NCI-H187 treated with DMSO at 0.1 percent for 48 hours (cell line): ENCODE measurements around the gene EPHB4.
"Not testable (repeated sequence)": the region's sequence is repeated elsewhere in the genome, so short reads cannot be mapped to it uniquely, and the experiment has no call there.

Source experiments
- DNase-seq: peaks from one replicate; lab custom pipeline; 2025; lab: John Stamatoyannopoulos, UW

Gene EPHB4

DNA sequence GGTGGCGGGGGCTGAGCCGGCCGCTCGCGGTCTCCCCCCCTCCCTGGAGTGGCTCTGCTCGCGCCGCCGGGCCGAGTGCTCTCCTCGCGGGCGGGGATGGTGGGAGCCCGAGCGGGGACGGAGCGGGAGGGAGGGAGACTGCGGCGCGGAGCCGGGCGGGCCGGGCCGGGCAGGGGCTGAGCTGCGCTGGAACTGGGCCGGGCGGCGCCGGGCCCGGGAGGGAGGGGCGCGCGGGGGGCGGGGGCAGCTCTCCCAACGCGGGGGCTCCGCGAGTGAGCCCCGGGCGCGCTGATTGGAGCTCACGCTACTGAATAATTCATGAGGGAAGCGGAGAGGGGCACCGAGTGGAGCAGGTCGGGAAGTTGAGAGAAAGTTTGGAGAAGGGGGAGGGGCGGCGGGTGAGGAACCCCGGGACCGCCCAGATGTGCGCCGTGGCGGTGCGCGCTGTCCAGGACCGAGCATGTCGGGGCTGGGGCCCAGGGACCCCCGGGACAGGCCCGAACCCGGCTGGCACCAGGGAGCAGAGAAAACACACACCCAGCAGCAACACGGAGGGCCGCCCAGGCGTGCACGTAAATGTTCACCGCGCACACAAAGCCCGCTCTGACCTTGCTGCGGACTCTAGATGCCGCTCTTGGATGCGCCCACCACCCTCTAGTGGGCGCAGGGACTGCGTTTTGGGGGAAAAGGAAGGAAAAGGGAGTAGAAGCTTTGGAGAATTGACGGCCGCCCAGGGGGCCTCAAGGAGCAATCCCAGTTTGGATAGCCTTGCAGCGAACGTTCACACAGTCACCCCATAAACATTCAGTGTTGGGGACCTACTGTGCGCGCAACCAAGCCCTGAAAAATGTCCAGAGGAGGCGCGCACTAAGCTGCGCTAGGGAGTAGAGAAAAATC, at the start of gene EPHB4:
Gene EPHB4, minus strand, starts transcription at position 194 of the 897 bp plus-strand sequence. CDS start 493 bp downstream, outside the sequence.
- no peak for DNase-seq

- no peak for DNase-seq
Observed at GRCh38 chr7:100875356-100875751, 48.0 kb upstream of the EPHB4 start.

GRCh38 chr7:100874577-100875355, 47.4 kb upstream of the EPHB4 start, which contains the start of gene SRRT:
Gene SRRT, plus strand, starts transcription at chr7:100875103. Its CDS starts 488 bp downstream, at chr7:100875591.
- peak; percentile 94 for DNase-seq

- DNase-seq = no peak
Observed at GRCh38 chr7:100874300-100874576, 46.9 kb upstream of the EPHB4 start.

GRCh38 chr7:100873599-100874299, 46.4 kb upstream of the EPHB4 start:
- DNase-seq = no peak

GRCh38 chr7:100867776-100868485, 40.6 kb upstream of the EPHB4 start:
- no peak for DNase-seq

GRCh38 chr7:100867040-100867775, 39.9 kb upstream of the EPHB4 start, which contains the start of gene TRIP6:
Gene TRIP6, plus strand, starts transcription at chr7:100867387. Its CDS starts 111 bp downstream, at chr7:100867498.
- DNase-seq = no peak

DNA sequence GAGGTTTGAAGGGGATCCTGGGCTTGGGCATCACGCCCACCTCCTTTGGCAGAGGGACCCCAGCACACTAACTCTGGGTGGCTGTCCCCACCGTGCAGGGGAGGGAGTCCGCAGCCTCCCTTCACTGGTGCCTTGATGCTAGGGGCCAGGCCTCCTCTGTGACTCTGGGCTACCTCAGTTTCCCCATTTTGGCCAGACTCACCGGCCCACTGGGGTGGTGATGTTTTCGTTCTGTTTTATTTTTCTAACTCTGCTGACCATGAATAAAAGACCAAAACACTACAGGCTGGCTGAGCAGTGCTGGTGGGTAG, 39.4 kb upstream of the EPHB4 start:
- DNase-seq = no peak

DNA sequence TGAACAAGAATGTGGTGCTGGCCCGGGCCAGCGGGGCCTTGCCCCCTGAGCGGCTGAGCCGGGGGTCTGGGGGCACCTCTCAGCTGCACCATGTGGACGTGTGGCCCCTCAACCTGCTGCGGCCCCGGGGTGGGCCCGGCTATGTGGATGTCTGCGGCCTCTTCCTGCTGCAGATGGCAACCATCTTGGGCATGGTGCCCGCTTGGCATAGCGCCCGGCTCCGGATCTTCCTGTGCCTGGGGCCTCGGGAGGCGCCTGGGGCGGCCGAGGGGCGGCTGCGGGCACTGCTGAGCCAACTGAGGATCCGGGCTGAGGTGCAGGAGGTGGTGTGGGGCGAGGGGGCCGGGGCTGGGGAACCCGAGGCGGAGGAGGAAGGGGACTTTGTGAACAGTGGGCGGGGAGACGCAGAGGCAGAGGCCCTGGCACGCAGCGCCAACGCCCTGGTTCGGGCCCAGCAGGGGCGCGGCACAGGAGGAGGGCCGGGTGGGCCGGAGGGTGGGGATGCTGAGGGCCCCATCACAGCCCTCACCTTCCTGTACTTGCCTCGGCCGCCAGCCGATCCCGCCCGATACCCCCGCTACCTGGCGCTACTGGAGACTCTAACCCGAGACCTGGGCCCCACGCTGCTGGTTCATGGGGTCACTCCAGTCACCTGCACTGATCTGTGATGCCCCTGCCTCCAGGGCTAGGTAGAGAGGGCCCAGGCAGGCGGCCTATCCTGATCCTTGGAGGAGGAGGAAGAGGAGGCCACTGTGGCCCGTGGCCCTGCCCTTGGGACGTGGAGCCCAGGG, 38.8 kb upstream of the EPHB4 start:
- no peak for DNase-seq

- DNase-seq = no peak
Observed at GRCh38 chr7:100865372-100865911, 38.1 kb upstream of the EPHB4 start.

DNA sequence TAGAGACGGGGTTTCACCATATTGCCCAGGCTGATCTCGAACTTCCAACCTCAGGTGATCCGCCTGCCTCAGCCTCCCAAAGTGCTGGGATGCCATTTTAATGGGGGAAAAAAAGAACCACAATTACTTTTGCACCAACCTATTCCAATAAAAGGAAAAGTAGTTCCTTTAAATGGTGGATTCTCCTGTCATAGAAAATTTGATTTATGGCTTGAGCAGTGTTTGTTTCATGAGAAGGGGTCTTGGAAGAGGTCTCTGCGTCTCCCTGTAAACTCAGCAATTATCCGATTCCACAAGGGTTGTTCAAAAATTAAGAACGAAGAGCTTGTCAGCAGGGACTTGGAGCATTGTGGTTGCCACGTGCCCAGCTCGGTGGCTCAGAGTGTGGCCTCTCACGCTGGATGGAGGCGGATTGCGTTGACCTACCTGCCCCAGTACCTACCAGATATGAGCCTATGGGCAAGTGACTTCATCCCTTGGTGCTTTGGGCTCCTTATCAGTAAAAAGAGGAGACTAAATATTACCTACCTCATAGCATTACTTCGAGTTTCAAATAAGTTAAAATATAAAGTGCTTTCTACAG, 37.0 kb upstream of the EPHB4 start:
- DNase-seq = no peak

GRCh38 chr7:100863406-100863950, 36.2 kb upstream of the EPHB4 start:
- no peak for DNase-seq

GRCh38 chr7:100861616-100861985, 34.3 kb upstream of the EPHB4 start:
- no peak for DNase-seq

GRCh38 chr7:100860702-100861615, 33.6 kb upstream of the EPHB4 start:
- DNase-seq = no peak

DNA sequence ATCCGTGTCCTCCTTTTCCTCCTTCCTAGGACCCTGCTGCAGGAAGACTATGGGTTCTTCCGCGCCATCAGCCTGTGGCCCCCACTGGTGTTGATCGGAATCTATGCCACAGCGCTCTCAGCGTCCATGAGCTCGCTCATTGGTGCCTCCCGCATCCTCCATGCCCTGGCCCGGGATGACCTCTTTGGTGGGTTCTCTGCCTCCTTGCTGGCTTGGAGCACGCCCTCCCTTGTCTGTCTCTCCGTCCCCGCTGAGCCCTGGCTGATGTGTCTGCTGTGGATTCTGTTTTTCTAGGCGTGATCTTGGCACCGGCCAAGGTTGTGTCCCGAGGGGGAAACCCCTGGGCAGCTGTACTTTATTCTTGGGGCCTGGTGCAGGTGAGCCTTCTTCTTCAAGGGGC, 32.5 kb upstream of the EPHB4 start:
- DNase-seq = no peak

DNA sequence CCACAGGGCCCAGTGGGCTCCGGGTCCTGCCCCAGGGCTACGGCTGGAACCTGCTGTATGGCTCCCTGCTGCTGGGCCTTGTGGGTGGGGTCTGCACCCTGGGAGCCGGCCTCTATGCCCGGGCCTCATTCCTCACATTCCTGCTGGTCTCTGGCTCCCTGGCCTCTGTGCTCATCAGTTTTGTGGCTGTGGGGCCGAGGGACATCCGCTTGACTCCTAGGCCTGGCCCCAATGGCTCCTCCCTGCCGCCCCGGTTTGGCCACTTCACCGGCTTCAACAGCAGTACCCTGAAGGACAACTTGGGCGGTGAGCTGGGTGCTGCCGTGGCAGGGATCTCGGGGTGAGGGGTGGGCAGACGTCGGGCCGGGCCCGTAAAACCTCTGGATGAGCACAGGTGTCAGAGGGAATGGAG, 29.6 kb upstream of the EPHB4 start:
- DNase-seq = no peak

DNA sequence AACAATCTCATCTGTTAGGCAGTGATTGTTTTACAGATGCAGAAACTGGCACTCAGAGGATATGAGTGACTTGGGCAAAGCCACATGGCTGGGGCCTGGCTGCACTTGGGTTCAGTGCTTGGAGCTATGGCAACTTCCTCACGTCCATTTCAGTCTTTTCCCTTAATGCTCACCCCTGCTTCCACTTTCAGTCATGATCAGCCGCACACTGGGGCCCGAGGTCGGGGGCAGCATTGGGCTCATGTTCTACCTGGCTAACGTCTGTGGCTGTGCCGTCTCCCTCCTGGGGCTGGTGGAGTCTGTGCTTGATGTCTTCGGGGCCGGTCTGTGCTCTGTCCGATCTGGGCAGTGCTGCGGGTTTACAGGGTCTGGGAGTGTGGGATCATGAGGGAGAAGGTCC, 28.2 kb upstream of the EPHB4 start:
- DNase-seq = no peak

DNA sequence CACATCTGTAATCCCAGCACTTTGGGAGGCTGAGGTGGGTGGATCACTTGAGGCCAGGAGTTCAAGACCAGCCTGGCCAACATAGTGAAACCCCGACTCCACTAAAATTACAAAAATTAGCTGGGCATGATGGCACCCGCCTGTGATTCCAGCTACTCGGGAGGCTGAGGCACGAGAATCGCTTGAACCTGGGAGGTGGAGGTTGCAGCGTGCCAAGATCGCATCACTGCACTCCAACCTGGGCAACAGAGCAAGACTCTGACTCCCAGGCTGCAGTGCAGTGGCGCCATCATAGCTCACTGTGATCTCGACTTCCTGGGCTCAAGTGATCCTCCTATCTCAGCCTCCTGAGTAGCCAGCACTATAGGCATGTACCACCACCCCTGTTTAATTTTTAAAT, 27.6 kb upstream of the EPHB4 start:
- not testable (repeated sequence) for DNase-seq
